HS-5 (cell line): ENCODE data around the gene SLC50A1.

Experiments
- DNase-seq: peaks from one replicate; pipeline ENCODE4 v3.0.0-alpha.2; 2012; ENCODE audit warnings: low read depth

SLC50A1 gene

DNA sequence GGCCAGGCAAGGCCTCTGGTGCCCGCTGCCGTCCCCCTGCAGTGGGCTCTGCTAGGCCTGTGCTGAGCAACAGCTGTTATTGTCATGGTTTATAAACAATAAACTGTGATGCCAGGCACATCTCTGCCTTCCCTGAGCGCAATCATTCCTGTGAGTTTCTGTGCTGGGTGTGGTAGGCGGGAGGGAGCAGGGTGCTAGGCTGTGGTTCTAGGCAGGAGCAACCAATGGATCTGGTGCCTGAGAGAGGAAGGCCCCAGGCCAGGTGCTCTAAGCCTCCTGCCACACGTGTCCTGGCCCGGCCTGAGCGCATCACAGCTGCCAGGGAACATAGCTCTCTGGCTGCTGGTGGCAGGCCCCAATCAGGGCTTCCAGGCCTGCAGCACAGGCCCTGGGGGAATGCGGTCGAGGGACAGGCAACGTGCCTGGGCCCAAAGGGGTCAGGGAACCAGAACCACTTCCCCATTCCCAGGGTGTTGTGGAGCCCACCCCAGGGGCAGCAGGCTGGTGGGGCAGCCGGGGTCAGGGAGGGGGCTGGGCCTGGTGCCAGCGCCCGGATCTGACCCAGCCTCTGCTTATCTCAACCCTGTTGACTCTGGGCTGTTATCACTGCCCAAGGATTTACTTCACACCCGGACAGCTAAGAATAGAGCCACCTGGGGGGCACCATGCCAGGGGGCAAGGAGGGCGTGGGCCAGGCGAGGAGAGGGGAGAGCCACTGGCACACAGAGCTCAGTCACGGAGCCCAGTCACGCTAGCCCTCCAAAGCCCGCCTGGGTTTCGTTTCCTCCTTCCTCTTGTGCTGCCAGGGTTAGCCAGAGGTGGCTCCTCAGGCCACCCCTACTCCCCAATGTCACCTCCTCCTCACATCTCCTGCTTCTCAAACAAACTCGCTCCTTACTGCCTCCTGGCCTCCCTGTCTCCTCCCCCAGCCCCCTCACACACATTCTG, 49.5 kb downstream of the SLC50A1 start:
- DNase-seq = no peak

DNA sequence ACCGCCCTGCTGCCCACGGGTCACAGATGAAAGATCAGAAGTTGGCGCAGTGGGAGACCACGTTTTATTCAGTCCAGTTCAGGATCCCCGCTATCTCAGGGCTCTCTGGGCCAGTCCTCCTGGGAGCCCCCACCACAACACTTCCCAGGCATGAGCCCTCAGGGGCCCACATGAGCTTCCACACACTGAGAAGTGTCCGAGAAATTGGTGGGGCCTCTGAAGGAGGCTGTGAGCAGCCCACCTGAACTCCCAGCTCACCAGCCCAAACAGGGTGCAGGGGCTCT, 50.1 kb downstream of the SLC50A1 start:
- no peak for DNase-seq

DNA sequence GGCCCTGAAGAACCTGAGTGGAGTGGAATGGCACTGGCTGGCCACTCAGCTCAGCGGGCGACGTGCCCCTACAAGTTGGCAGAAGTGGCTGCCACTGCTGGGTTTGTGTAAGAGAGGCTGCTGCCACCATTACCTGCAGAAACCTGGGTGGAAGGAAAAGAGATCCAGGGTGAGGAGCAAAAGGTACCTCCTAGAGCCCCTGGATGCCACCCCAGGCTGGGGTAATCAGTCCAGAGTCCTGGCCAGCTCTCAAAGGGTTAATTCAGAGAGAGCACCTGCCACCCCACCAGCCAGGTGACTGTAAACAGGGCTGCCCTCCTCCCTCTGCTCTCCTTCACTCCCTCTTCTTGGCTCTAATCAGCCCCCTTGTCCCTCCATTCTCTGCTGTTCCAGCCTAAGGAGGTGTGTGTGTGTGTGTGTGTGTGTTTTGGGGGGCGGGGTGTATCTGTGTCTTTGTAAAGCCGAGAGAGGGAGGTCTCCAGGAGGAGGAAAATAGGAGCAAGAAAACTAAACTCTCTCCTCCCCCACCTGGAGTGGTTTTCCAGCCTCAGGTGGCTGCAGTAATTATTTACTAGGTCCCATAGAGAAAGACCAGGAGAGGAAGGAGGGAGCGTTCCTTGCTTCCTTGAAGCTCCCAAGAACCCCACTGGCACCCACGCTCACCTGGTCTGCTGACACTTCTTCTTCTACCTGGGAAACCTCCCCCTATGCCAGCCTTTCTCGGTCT, 50.6 kb downstream of the SLC50A1 start:
- DNase-seq = no peak

GRCh38 chr1:155186794-155187455, 51.3 kb downstream of the SLC50A1 start:
- DNase-seq = no peak

- DNase-seq = no peak
Observed at GRCh38 chr1:155187456-155187891, 51.8 kb downstream of the SLC50A1 start.

DNA sequence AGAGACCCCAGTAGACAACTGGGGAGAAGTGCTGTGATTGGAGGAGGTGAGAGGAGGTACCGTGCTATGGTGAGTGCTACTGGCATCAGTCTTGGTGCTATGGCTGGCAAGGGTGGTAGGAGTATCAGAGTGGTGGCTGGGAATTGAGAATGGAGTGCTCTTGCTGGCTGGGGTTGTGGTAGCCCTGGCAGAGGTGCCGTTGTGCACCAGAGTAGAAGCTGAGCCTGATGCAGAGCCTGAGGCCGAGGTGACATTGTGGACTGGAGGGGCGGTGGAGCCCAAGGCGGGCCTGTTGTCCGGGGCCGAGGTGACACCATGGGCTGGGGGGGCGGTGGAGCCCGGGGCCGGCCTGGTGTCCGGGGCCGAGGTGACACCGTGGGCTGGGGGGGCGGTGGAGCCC, 52.6 kb downstream of the SLC50A1 start:
- no peak for DNase-seq
